Neuron (in vitro differentiated cells): ENCODE results near the gene TRAPPC2L.

Source experiments
- H2AFZ ChIP-seq: one replicate; pipeline ENCODE4 v1.6.1; 2013; ENCODE audit warnings: low read depth, mild to moderate bottlenecking, inconsistent platforms, low read length, moderate library complexity
- H3K27me3 ChIP-seq: one replicate; pipeline ENCODE4 v1.6.1; 2013; ENCODE audit warnings: low read length; ENCODE audit not compliant: insufficient read depth
- H3K36me3 ChIP-seq: one replicate; pipeline ENCODE4 v1.6.1; 2013; ENCODE audit warnings: low read length; ENCODE audit not compliant: insufficient read depth
- H3K4me1 ChIP-seq: one replicate; pipeline ENCODE4 v1.6.1; 2013; ENCODE audit warnings: low read length; ENCODE audit not compliant: insufficient read depth
- H3K4me3 ChIP-seq: 2 replicates; pipeline ENCODE4 v1.5.1; 2013; ENCODE audit warnings: mild to moderate bottlenecking, low read length, moderate library complexity
- H3K9me3 ChIP-seq: one replicate; pipeline ENCODE4 v1.6.1; 2013; ENCODE audit warnings: low read length

The TRAPPC2L gene

DNA sequence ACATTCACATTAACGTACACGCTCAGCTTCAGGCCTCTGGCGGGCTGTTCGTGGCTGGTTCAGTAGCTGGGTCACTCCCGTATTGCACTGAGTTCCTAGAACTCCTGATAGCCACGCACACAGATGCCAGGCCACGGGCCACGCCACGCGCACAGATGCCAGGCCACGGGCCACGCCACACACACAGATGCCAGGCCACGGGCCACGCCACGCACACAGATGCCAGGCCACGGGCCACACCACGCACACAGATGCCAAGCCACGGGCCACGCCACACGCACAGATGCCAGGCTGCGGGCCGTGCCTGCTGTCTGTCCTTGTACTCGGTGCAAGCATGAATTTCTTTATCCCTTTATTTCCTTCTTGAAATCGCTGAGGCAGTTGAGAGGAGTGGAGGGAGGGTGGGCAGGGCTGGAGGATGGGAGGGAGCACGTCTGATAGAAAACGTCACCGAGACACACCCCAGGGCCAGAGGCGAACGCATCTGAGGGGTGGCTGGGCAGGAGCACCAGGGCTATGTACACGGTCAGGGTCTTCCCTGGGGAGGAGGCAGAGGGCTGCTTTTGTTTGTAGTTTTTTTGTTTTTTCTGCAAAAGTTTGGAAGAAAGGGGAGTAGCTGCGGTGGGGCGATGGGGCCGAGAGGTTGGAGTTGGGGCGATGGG, 18.1 kb downstream of the TRAPPC2L start:
- Histone ChIP-seq H3K4me3 (no peak overlapping the region), H3K4me1 (no peaks in the 10 kb centered on the region), H3K9me3 (no peaks in the 10 kb centered on the region), H3K36me3 (no peaks in the 10 kb centered on the region), H2AFZ (no peak overlapping the region), H3K27me3 (peaks cover 37% of the 10 kb centered on the region)

- Histone ChIP-seq H3K27me3 (peaks cover 31% of the 10 kb centered on the region), H3K4me3 (no peak overlapping the region)
Observed at GRCh38 chr16:88875703-88876234, 18.8 kb downstream of the TRAPPC2L start.

DNA sequence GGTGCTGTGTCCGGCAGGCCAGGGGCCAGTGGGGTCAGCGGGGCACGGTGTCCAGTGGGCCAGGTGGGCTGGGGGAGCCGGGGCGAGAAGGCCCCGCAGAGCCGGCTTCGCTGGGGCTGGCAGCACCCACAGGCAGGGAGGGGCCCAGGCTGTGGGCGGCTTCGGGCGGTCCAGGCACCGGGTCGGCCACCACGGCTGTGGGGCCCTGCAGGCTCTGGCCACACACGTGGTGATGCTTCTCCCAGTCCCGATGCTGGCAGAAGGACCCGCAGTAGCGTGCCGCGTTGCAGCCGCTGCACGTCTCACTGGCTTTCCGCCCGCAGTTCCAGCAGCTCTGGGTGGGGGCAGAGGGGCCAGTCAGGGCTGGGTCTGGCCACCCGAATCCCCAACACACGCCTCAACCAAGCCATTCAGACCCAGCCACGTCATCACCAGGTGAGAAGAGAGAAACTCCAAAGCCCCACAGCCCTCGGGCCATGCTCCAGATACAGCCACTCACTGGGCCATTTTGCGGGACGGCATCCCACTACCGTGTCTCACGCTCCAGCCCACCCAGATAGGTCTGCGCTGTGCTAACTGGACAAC, 20.1 kb downstream of the TRAPPC2L start:
- H3K4me3 ChIP-seq, result no peak overlapping the region
- peaks cover 24% of the 10 kb centered on the region for H3K27me3 ChIP-seq
- H3K4me1 ChIP-seq, result peaks cover 7% of the 10 kb centered on the region
- no peaks in the 10 kb centered on the region for H3K36me3 ChIP-seq
- H2AFZ ChIP-seq, result no peak overlapping the region
- H3K9me3 ChIP-seq, result no peaks in the 10 kb centered on the region

More at GRCh38 chr16:88875703-88876234, 18.8 kb downstream of the TRAPPC2L start:
- no peaks in the 10 kb centered on the region for H3K9me3 ChIP-seq
- H3K4me1 ChIP-seq, result peaks cover 7% of the 10 kb centered on the region
- H3K36me3 ChIP-seq, result no peaks in the 10 kb centered on the region
- no peak overlapping the region for H2AFZ ChIP-seq

GRCh38 chr16:88877564-88878289, 20.8 kb downstream of the TRAPPC2L start:
- H3K4me1 ChIP-seq, result peaks cover 7% of the 10 kb centered on the region
- H2AFZ ChIP-seq, result no peak overlapping the region
- peaks cover 18% of the 10 kb centered on the region for H3K27me3 ChIP-seq
- no peaks in the 10 kb centered on the region for H3K9me3 ChIP-seq
- H3K36me3 ChIP-seq, result no peaks in the 10 kb centered on the region
- no peak overlapping the region for H3K4me3 ChIP-seq

DNA sequence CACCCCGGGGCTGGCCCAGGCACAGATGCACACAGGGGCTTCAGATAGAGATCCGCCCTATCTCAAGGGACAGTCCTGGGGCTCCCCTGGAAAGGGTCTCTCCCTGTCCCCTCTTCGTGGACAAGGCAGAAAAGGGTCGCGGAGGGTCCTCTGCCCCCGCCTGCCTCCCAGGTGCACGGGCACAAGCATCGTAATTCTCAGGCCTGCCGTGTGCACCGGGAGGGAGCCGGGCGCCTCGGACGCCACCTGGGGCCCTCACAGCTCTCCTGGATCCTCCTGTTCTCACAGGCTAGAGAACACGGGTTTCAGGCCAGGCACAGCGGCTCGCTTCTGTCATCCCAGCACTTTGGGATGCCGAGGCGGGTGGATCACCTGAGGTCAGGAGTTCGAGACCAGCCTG, 21.4 kb downstream of the TRAPPC2L start:
- peaks cover 7% of the 10 kb centered on the region for H3K4me1 ChIP-seq
- no peak overlapping the region for H2AFZ ChIP-seq
- peaks cover 13% of the 10 kb centered on the region for H3K27me3 ChIP-seq
- H3K4me3 ChIP-seq, result no peak overlapping the region
- no peaks in the 10 kb centered on the region for H3K36me3 ChIP-seq
- no peaks in the 10 kb centered on the region for H3K9me3 ChIP-seq

- H3K9me3 ChIP-seq, result no peaks in the 10 kb centered on the region
- H3K27me3 ChIP-seq, result peaks cover 11% of the 10 kb centered on the region
- peaks cover 7% of the 10 kb centered on the region for H3K4me1 ChIP-seq
- H2AFZ ChIP-seq, result no peak overlapping the region
- no peak overlapping the region for H3K4me3 ChIP-seq
- H3K36me3 ChIP-seq, result no peaks in the 10 kb centered on the region
Observed at GRCh38 chr16:88878967-88879787, 22.2 kb downstream of the TRAPPC2L start.

- no peak overlapping the region for H3K4me3 ChIP-seq
- H3K4me1 ChIP-seq, result peaks cover 7% of the 10 kb centered on the region
- peaks cover 11% of the 10 kb centered on the region for H3K27me3 ChIP-seq
- no peaks in the 10 kb centered on the region for H3K36me3 ChIP-seq
- no peak overlapping the region for H2AFZ ChIP-seq
- no peaks in the 10 kb centered on the region for H3K9me3 ChIP-seq
Observed at GRCh38 chr16:88879788-88880055, 22.8 kb downstream of the TRAPPC2L start.

- Histone ChIP-seq H2AFZ (no peak overlapping the region), H3K36me3 (no peaks in the 10 kb centered on the region), H3K4me3 (no peak overlapping the region), H3K9me3 (no peaks in the 10 kb centered on the region), H3K4me1 (peaks cover 7% of the 10 kb centered on the region), H3K27me3 (peaks cover 9% of the 10 kb centered on the region)
Observed at GRCh38 chr16:88880226-88881006, 23.5 kb downstream of the TRAPPC2L start.

GRCh38 chr16:88881007-88881615, 24.2 kb downstream of the TRAPPC2L start:
- Histone ChIP-seq H3K9me3 (no peaks in the 10 kb centered on the region), H3K27me3 (peaks cover 9% of the 10 kb centered on the region), H2AFZ (no peak overlapping the region), H3K36me3 (no peaks in the 10 kb centered on the region), H3K4me3 (no peak overlapping the region), H3K4me1 (peaks cover 7% of the 10 kb centered on the region)

DNA sequence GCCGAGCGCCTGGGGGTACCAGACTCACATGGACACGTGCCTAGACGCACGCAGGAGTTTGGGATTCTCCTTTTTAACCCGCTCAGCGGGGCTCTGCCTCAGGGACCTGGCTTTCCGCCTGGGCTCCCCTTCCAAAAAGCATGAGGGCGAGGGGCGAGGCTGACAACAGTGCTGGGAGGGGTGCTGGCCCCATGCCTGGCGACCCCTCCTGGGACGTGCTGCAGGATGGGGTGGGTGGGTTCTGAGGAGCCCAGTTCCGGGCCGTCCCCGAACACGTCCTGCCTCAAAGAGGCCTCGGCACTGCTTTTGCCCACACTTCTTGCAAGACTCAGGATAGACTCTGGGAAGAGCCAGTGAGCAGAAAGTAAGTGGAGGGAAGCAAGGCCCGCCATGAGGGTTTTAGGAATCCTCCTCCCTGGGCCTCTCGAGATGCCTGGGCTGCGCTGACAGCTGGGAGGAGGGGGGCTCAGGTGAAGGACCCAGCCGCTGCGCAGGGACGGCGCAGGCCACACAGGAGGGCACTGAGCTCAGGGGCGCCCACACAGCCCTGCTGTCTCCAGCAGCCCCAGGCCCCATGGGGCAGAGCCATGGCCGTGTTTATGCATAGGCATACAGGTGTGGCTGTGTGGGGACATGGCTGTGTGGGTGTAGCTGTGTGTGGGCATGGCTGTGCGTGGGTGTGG, 24.9 kb downstream of the TRAPPC2L start:
- H3K4me3 ChIP-seq, result no peak overlapping the region
- H3K27me3 ChIP-seq, result peaks cover 9% of the 10 kb centered on the region
- peaks cover 7% of the 10 kb centered on the region for H3K4me1 ChIP-seq
- H2AFZ ChIP-seq, result no peak overlapping the region
- H3K36me3 ChIP-seq, result no peaks in the 10 kb centered on the region
- no peaks in the 10 kb centered on the region for H3K9me3 ChIP-seq

DNA sequence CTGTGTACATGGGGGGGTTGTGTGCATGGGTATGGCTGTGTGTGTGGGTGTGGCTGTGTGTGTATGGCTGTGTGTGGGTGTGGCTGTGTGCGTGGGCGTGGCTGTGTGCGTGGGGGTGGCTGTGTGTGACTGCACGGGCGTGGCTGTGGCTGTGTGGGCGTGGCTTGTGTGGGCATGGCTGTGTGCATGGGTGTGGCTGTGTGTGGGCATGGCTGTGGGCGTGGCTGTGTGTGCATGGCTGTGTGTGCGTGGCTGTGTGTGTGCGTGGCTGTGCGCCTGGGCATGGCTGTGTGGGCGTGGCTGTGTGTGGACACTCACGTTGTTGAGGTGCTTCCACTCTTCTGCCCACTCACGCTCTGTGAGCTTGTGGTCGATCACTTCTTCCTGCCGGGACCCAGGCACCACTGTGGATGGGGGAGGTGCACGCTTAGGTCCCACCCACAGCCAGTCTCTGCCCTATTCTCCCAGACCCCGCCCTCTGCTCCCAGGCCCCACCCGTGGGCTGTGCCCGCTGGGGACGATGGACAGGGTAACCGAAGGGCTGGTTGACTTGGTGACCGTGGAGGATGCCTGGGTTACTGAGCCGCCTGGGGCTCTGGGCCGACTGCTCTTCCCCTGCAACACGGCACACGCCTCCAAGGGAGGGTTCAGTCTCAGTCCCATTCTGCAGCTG, 25.6 kb downstream of the TRAPPC2L start:
- no peaks in the 10 kb centered on the region for H3K36me3 ChIP-seq
- H3K9me3 ChIP-seq, result no peaks in the 10 kb centered on the region
- peaks cover 6% of the 10 kb centered on the region for H3K27me3 ChIP-seq
- H2AFZ ChIP-seq, result no peak overlapping the region
- H3K4me3 ChIP-seq, result no peak overlapping the region
- peaks cover 7% of the 10 kb centered on the region for H3K4me1 ChIP-seq
